PC-9 (cell line): ENCODE measurements around the gene SMYD2. TPM values are rescaled to one million over a fixed set of nuclear protein-coding genes. Genes with fewer than 3 reads are reported as not detected.

Experiments
- BruUV-seq: library from RNA; stranded (reverse); fragments of 400-500 nt; replicated peaks from 2 replicates; lab custom pipeline; 2021; lab: Mats Ljungman, UMichigan
- CTCF ChIA-PET: fragments of 300-600 bp; sonication (Branson Sonifier 250); formaldehyde crosslinking; loops from one replicate; lab custom pipeline; 2022; ENCODE audit warnings: antibody characterized with exemption; lab: Charles Lee
- POLR2A ChIA-PET: fragments of 300-600 bp; sonication (Branson Sonifier 250); formaldehyde crosslinking; loops from one replicate; lab custom pipeline; 2022; ENCODE audit warnings: antibody characterized with exemption; ENCODE audit not compliant: unreplicated experiment; lab: Charles Lee
- DNase-seq, 2 experiments: peaks; one replicate each; pipeline versions ENCODE4 v3.0.0 to v3.0.0-alpha.2; 2015 to 2022; ENCODE audit warnings: mixed read lengths in 1 of 2
- H2AFZ ChIP-seq: fragments of 200-600 bp; sonication (generic); 2 replicates; pipeline ENCODE4 v1.8.1; 2017; ENCODE audit warnings: antibody characterized with exemption
- H3F3A ChIP-seq: fragments of 200-600 bp; sonication (generic); 2 replicates; pipeline ENCODE4 v1.8.1; 2017; ENCODE audit warnings: antibody characterized with exemption, mild to moderate bottlenecking, low read depth; ENCODE audit not compliant: insufficient read depth
- H3K27ac ChIP-seq: fragments of 200-600 bp; sonication (generic); 2 replicates; pipeline ENCODE4 v1.6.1; 2016; ENCODE audit warnings: mixed run types
- H3K27me3 ChIP-seq: fragments of 200-600 bp; sonication (generic); 2 replicates; pipeline ENCODE4 v1.6.1; 2016; ENCODE audit warnings: low read depth, mixed run types; ENCODE audit not compliant: insufficient read depth
- H3K36me3 ChIP-seq: fragments of 200-600 bp; sonication (generic); 2 replicates; pipeline ENCODE4 v1.6.1; 2016; ENCODE audit warnings: low read depth, mixed run types
- H3K4me1 ChIP-seq: fragments of 200-600 bp; sonication (generic); replicated peaks from 2 replicates; pipeline ENCODE4 v1.6.1; 2016; ENCODE audit warnings: mixed run types; ENCODE audit not compliant: insufficient read depth
- H3K4me2 ChIP-seq: fragments of 200-600 bp; sonication (generic); 2 replicates; pipeline ENCODE4 v1.6.1; 2017; ENCODE audit warnings: mixed run types
- H3K4me3 ChIP-seq: fragments of 200-600 bp; sonication (generic); 2 replicates; pipeline ENCODE4 v1.6.1; 2016; ENCODE audit warnings: mixed run types
- H3K79me2 ChIP-seq: fragments of 200-600 bp; sonication (generic); 2 replicates; pipeline ENCODE4 v1.6.1; 2017; ENCODE audit warnings: low read depth, mixed run types
- H3K9me2 ChIP-seq: fragments of 200-600 bp; sonication (generic); 2 replicates; pipeline ENCODE4 v1.8.1; 2017; ENCODE audit warnings: mild to moderate bottlenecking; ENCODE audit not compliant: insufficient read depth
- H3K9me3 ChIP-seq: fragments of 200-600 bp; sonication (generic); 2 replicates; pipeline ENCODE4 v1.8.1; 2016; ENCODE audit warnings: low read depth; ENCODE audit not compliant: insufficient read depth
- H4K20me1 ChIP-seq: fragments of 200-600 bp; sonication (generic); 2 replicates; pipeline ENCODE4 v1.8.1; 2017; ENCODE audit not compliant: insufficient read depth
- CTCF ChIP-seq: fragments of 200-600 bp; sonication (generic); conservative IDR thresholded peaks from 2 replicates; pipeline ENCODE4 v1.6.1; 2017; ENCODE audit warnings: mixed run types, antibody characterized with exemption, mild to moderate bottlenecking, moderate library complexity
- EZH2 ChIP-seq: fragments of 200-600 bp; sonication (generic); IDR thresholded peaks from 2 replicates; pipeline ENCODE4 v1.8.0; 2017; ENCODE audit warnings: antibody characterized with exemption, low read depth
- intact Hi-C: fragments of 100-400 bp; cut with micrococcal nuclease; formaldehyde crosslinking; loops from one replicate; pipeline ENCODE4 v1.10.0; 2022; ENCODE audit not compliant: unreplicated experiment
- total RNA-seq: library from RNA; stranded (reverse); gene quantifications from 2 replicates; pipeline ENCODE4 v1.2.3, GENCODE V29; 2021

The SMYD2 gene
- total RNA-seq, 1 experiment from 2014 or later: 36.4 TPM

- Histone ChIP-seq H3K9me3 (no peaks in the 10 kb centered on the region), H3K27me3 (no peaks in the 10 kb centered on the region), H3F3A (peaks cover 16% of the 10 kb centered on the region; the same call in 1 of the 2 replicates), H3K4me3 (no peak overlapping the region), H4K20me1 (no peaks in the 10 kb centered on the region), H3K4me2 (no peak overlapping the region), H3K9me2 (no peaks in the 10 kb centered on the region), H3K27ac (no peak overlapping the region), H2AFZ (no peak overlapping the region), H3K36me3 (no peaks in the 10 kb centered on the region), H3K79me2 (no peaks in the 10 kb centered on the region), H3K4me1 (peaks cover 15% of the 10 kb centered on the region; the same call in 1 of the 2 replicates)
- intact Hi-C loops: loop anchor here (1.0 to 10.0 kb wide), 6 partner anchors 68 to 1207 kb away; no protein-coding TSS in a partner anchor
- TF ChIP-seq CTCF (peak; percentile 89), EZH2 (no peak)
- CTCF ChIA-PET: interaction anchor here (1.4 to 3.9 kb wide), 4 partner anchors 67 to 244 kb away, joined by 3 to 73 read pairs (median 14); no protein-coding TSS in a partner anchor
- POLR2A ChIA-PET: no interaction called here
- peak; percentile 68 to 78 for DNase-seq
- BruUV-seq: no TSS peak
Observed at GRCh38 chr1:214328770-214329469, 48.0 kb downstream of the SMYD2 start.

- no peaks in the 10 kb centered on the region for H3K9me3 ChIP-seq
- TF ChIP-seq EZH2 (no peak), CTCF (no peak)
- H4K20me1 ChIP-seq: no peaks in the 10 kb centered on the region
- H3K9me2 ChIP-seq: no peaks in the 10 kb centered on the region
- H3K27me3 ChIP-seq: no peaks in the 10 kb centered on the region
- H3K27ac ChIP-seq: no peak overlapping the region
- BruUV-seq: no TSS peak
- peaks cover 16% of the 10 kb centered on the region; the same call in 1 of the 2 replicates for H3F3A ChIP-seq
- CTCF ChIA-PET: interaction anchor here (0.6 to 3.9 kb wide), 4 partner anchors 68 to 224 kb away, joined by 3 to 73 read pairs (median 14); no protein-coding TSS in a partner anchor
- no peaks in the 10 kb centered on the region for H3K36me3 ChIP-seq
- no peak for DNase-seq
- H3K4me1 ChIP-seq: peaks cover 15% of the 10 kb centered on the region; the same call in 1 of the 2 replicates
- H2AFZ ChIP-seq: no peak overlapping the region
- intact Hi-C loops: loop anchor here (2.0 to 10.0 kb wide), 4 partner anchors 767 to 1207 kb away; no protein-coding TSS in a partner anchor
- H3K4me3 ChIP-seq: no peak overlapping the region
- no peak overlapping the region for H3K4me2 ChIP-seq
- POLR2A ChIA-PET: no interaction called here
- H3K79me2 ChIP-seq: no peaks in the 10 kb centered on the region
Observed at GRCh38 chr1:214329470-214330220, 48.7 kb downstream of the SMYD2 start.

DNA sequence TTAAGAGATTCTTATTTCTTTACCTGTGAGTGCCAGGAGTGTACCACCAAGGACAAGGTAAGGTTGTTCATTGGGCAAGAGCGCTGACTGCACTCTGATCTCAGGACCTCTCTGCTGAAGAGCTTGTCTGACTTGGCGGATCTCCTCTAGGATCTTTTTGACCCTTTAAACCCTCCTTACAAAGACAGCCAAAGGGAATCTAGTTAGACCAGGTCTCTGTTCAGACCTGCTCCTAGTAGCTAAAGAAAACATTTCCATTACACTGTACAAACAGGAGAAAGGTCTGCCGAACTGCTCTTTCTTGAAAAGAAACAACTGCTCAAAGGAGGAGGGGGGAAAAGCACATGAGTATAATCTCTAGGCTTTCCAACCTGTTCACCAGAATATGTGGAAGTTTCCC is 49.3 kb downstream of the SMYD2 start:
- no peaks in the 10 kb centered on the region for H3K79me2 ChIP-seq
- no peak for DNase-seq
- peaks cover 16% of the 10 kb centered on the region; the same call in 1 of the 2 replicates for H3F3A ChIP-seq
- H2AFZ ChIP-seq: no peak overlapping the region
- no peaks in the 10 kb centered on the region for H3K9me3 ChIP-seq
- TF ChIP-seq EZH2: no peak
- TF ChIP-seq CTCF: no peak
- no peak overlapping the region for H3K27ac ChIP-seq
- peaks cover 15% of the 10 kb centered on the region; the same call in 1 of the 2 replicates for H3K4me1 ChIP-seq
- no TSS peak for BruUV-seq
- H3K27me3 ChIP-seq: no peaks in the 10 kb centered on the region
- ChIA-PET CTCF (interaction anchor here (0.6 to 3.9 kb wide), 3 partner anchors 69 to 224 kb away, joined by 4 to 73 read pairs (median 23); no protein-coding TSS in a partner anchor), POLR2A (interaction anchor here (0.5 kb wide), 1 partner anchor 210 kb away, joined by 4 read pairs; no protein-coding TSS in a partner anchor)
- no peaks in the 10 kb centered on the region for H3K36me3 ChIP-seq
- no peaks in the 10 kb centered on the region for H4K20me1 ChIP-seq
- H3K4me2 ChIP-seq: no peak overlapping the region
- intact Hi-C loops: no loop called here
- no peaks in the 10 kb centered on the region for H3K9me2 ChIP-seq
- no peak overlapping the region for H3K4me3 ChIP-seq
